ENCODE data around the gene FNDC10. TPM values are rescaled to one million over a fixed set of nuclear protein-coding genes. Genes with fewer than 3 reads are reported as not detected.

The FNDC10 gene
- total and polyA plus RNA-seq, 10 of the 15 experiments (the other 5 are each of a cell fraction or from before 2014, with no cell fraction given) = 0.05 to 1.3 (median 0.25) TPM; not detected in 4

GRCh38 chr1:1564268-1564667 lies 35.7 kb downstream of the FNDC10 start:
- H3K9me3 ChIP-seq (replicated peaks; ENCODE audit: control insufficient read depth, insufficient read depth, low read length) = no peaks in the 10 kb centered on the region
- BruUV-seq (replicated peaks) = TSS peak; percentile 24
- H4K20me1 ChIP-seq (ENCODE audit: control insufficient read depth, insufficient read depth) = peaks cover 16% of the 10 kb centered on the region
- H3K27me3 ChIP-seq (replicated peaks in 1 of 2; ENCODE audit: control insufficient read depth in 2 of 2, insufficient read depth in 2 of 2, low read length in 1 of 2) = no peaks in the 10 kb centered on the region
- no peak for FAIRE-seq
- intact Hi-C loops (cut with micrococcal nuclease; ENCODE audit: unreplicated experiment) = no loop called here
- peaks cover 28 to 39% of the 10 kb centered on the region in 2 experiments for H3K36me3 ChIP-seq (ENCODE audit: control insufficient read depth in 2 of 2, insufficient read depth in 2 of 2, low read length in 1 of 2)
- ChIA-PET POLR2A (no interaction called here), RAD21 (ENCODE audit: unreplicated experiment) (no interaction called here), CTCF (no interaction called here), SMC1A (ENCODE audit: uncharacterized antibody, unreplicated experiment) (no interaction called here)
- H2AFZ ChIP-seq (ENCODE audit: control insufficient read depth, low read depth, low read length) = no peak overlapping the region
- H3K27ac ChIP-seq (ENCODE audit: control insufficient read depth, insufficient read depth) = no peak overlapping the region
- ATAC-seq = no peak
- H3K9ac ChIP-seq (ENCODE audit: control insufficient read depth, insufficient read depth, low read length) = no peak overlapping the region
- no peak overlapping the region for H3K4me2 ChIP-seq (ENCODE audit: control insufficient read depth, insufficient read depth)
- H3K4me1 ChIP-seq (ENCODE audit: control insufficient read depth, insufficient read depth, low read length) = no peaks in the 10 kb centered on the region
- H3K4me3 ChIP-seq = no peak overlapping the region
- no peak for DNase-seq (ENCODE audit: low read depth, low spot score)
- TF ChIP-seq TCF12 (IDR thresholded peaks at IDR 0.05; ENCODE audit: low read depth, low read length) (no peak), POLR2A (IDR thresholded peaks at IDR 0.05; ENCODE audit: low read depth, low read length) (peak; percentile 63)
- 90% methylated on average over 18 of the region's 19 CpGs for WGBS (ENCODE audit: insufficient coverage, insufficient replicate concordance, low lambda C conversion rate, missing lambda C conversion rate)
- peaks cover 32% of the 10 kb centered on the region for H3K79me2 ChIP-seq (ENCODE audit: control insufficient read depth, insufficient read depth, low read length)
- in situ Hi-C loops (cut with MboI) = no loop called here

DNA sequence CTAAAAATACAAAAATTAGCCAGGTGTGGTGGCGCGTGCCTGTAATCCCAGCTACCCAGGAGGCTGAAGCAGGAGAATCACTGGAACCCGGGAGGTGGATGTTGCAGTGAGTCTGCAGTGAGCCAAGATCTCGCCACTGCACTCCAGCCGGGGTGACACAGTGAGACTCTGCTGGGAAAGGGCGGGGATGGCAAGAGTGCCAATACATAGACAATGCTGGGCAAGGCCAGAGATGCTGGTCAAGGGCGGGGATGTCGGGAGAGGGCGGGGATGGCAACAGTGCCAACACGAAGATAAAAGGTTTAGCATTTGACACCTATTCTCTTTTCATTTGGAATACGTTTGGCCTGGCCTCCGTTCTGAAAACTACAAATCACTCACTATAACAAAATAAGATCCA lies 36.2 kb downstream of the FNDC10 start:
- H3K27ac ChIP-seq (ENCODE audit: control insufficient read depth, insufficient read depth) = no peak overlapping the region
- H3K36me3 ChIP-seq (ENCODE audit: control insufficient read depth in 2 of 2, insufficient read depth in 2 of 2, low read length in 1 of 2) = peaks cover 28 to 37% of the 10 kb centered on the region in 2 experiments
- no peak overlapping the region for H2AFZ ChIP-seq (ENCODE audit: control insufficient read depth, low read depth, low read length)
- TF ChIP-seq SMC3 (IDR thresholded peaks at IDR 0.05; ENCODE audit: borderline replicate concordance, low read length) = no peak
- no peak for TF ChIP-seq NRF1 (conservative IDR thresholded peaks at IDR 0.05; ENCODE audit: low read depth, low read length)
- TF ChIP-seq IKZF2 (IDR thresholded peaks at IDR 0.05) = no peak
- TF ChIP-seq, protein P1, sequence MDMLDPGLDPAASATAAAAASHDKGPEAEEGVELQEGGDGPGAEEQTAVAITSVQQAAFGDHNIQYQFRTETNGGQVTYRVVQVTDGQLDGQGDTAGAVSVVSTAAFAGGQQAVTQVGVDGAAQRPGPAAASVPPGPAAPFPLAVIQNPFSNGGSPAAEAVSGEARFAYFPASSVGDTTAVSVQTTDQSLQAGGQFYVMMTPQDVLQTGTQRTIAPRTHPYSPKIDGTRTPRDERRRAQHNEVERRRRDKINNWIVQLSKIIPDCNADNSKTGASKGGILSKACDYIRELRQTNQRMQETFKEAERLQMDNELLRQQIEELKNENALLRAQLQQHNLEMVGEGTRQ (IDR thresholded peaks at IDR 0.05; ENCODE audit: borderline replicate concordance, low read depth, low read length) = no peak
- TF ChIP-seq ZNF274 (IDR thresholded peaks at IDR 0.05; ENCODE audit: insufficient read depth, insufficient read length) = no peak
- no peak for TF ChIP-seq ATF7 (IDR thresholded peaks at IDR 0.05; ENCODE audit: low read depth)
- TF ChIP-seq, protein P2, sequence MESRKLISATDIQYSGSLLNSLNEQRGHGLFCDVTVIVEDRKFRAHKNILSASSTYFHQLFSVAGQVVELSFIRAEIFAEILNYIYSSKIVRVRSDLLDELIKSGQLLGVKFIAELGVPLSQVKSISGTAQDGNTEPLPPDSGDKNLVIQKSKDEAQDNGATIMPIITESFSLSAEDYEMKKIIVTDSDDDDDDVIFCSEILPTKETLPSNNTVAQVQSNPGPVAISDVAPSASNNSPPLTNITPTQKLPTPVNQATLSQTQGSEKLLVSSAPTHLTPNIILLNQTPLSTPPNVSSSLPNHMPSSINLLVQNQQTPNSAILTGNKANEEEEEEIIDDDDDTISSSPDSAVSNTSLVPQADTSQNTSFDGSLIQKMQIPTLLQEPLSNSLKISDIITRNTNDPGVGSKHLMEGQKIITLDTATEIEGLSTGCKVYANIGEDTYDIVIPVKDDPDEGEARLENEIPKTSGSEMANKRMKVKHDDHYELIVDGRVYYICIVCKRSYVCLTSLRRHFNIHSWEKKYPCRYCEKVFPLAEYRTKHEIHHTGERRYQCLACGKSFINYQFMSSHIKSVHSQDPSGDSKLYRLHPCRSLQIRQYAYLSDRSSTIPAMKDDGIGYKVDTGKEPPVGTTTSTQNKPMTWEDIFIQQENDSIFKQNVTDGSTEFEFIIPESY (IDR thresholded peaks at IDR 0.05) = no peak
- no peak for TF ChIP-seq RELB (IDR thresholded peaks at IDR 0.05; ENCODE audit: low read depth)
- peaks cover 14% of the 10 kb centered on the region for H4K20me1 ChIP-seq (ENCODE audit: control insufficient read depth, insufficient read depth)
- H3K4me1 ChIP-seq (ENCODE audit: control insufficient read depth, insufficient read depth, low read length) = no peaks in the 10 kb centered on the region
- no peaks in the 10 kb centered on the region for H3K27me3 ChIP-seq (replicated peaks in 1 of 2; ENCODE audit: control insufficient read depth in 2 of 2, insufficient read depth in 2 of 2, low read length in 1 of 2)
- FAIRE-seq = no peak
- no peak for DNase-seq (ENCODE audit: low read depth, low spot score)
- BruUV-seq (replicated peaks) = no TSS peak
- no peak for ATAC-seq
- H3K79me2 ChIP-seq (ENCODE audit: control insufficient read depth, insufficient read depth, low read length) = peaks cover 30% of the 10 kb centered on the region
- in situ Hi-C loops (cut with MboI) (no loop called here), intact Hi-C loops (cut with micrococcal nuclease; ENCODE audit: unreplicated experiment) (no loop called here)
- ChIA-PET CTCF (no interaction called here), POLR2A (no interaction called here), RAD21 (ENCODE audit: unreplicated experiment) (no interaction called here), SMC1A (ENCODE audit: uncharacterized antibody, unreplicated experiment) (no interaction called here)
- WGBS (ENCODE audit: insufficient coverage, insufficient replicate concordance, low lambda C conversion rate, missing lambda C conversion rate) = 97% methylated on average over 12 of the region's 12 CpGs
- H3K4me3 ChIP-seq = no peak overlapping the region
- no peaks in the 10 kb centered on the region for H3K9me3 ChIP-seq (replicated peaks; ENCODE audit: control insufficient read depth, insufficient read depth, low read length)
- H3K9ac ChIP-seq (ENCODE audit: control insufficient read depth, insufficient read depth, low read length) = no peak overlapping the region
- H3K4me2 ChIP-seq (ENCODE audit: control insufficient read depth, insufficient read depth) = no peak overlapping the region
